Lung (tissue), 12 donors: Measurements from ENCODE around the gene LRGUK. TPM values are rescaled to one million over a fixed set of nuclear protein-coding genes. Genes with fewer than 3 reads are reported as not detected.

Experiments
- ATAC-seq: fragments of 200-7000 bp; cut with Tn5 transposase; one replicate; pipeline ENCODE4 v1.9.1; 2020; ENCODE audit warnings: moderate number of reproducible peaks; ENCODE audit not compliant: insufficient read depth, low FRiP score
- DNase-seq, 3 donors: peaks; one replicate each; pipeline ENCODE4 v3.0.0-alpha.2; 2013 to 2017
- H3K27ac ChIP-seq, 2 donors: one replicate each; pipeline ENCODE4 v1.5.1; 2013; ENCODE audit warnings: mild to moderate bottlenecking in 2 of 2, moderate library complexity in 2 of 2, control low read depth in 1 of 2, inconsistent platforms in 1 of 2, low read depth in 1 of 2, low read length in 1 of 2
- H3K27me3 ChIP-seq, 3 donors: one replicate each; pipeline ENCODE4 v1.5.1; 2013; ENCODE audit warnings: low read length in 2 of 3; ENCODE audit not compliant: control insufficient read depth in 3 of 3, insufficient read depth in 3 of 3
- H3K36me3 ChIP-seq, 4 donors: one replicate each; pipeline ENCODE4 v1.5.1; 2013; ENCODE audit warnings: low read length in 4 of 4, mild to moderate bottlenecking in 1 of 4, moderate library complexity in 1 of 4; ENCODE audit not compliant: control insufficient read depth in 4 of 4, insufficient read depth in 4 of 4
- H3K4me1 ChIP-seq, 5 donors: one replicate each; pipeline ENCODE4 v1.5.1; 2013; ENCODE audit warnings: low read length in 5 of 5, mild to moderate bottlenecking in 2 of 5, moderate library complexity in 1 of 5; ENCODE audit not compliant: control insufficient read depth in 5 of 5, insufficient read depth in 5 of 5
- H3K4me3 ChIP-seq: one replicate; pipeline ENCODE4 v1.5.1; 2013; ENCODE audit warnings: mild to moderate bottlenecking, control low read depth, moderate library complexity
- H3K9ac ChIP-seq, 2 donors: one replicate each; pipeline ENCODE4 v1.5.1; 2013; ENCODE audit warnings: low read length in 2 of 2, control low read depth in 1 of 2; ENCODE audit not compliant: insufficient read depth in 1 of 2
- H3K9me3 ChIP-seq, 4 donors: one replicate each; pipeline ENCODE4 v1.5.1; 2013; ENCODE audit warnings: low read length in 3 of 4, mild to moderate bottlenecking in 1 of 4, moderate library complexity in 1 of 4; ENCODE audit not compliant: control insufficient read depth in 4 of 4, insufficient read depth in 3 of 4
- CTCF ChIP-seq: IDR thresholded peaks from 2 replicates; pipeline ENCODE4 v1.5.1; 2012; ENCODE audit warnings: mild to moderate bottlenecking; ENCODE audit errors: control extremely low read depth, extremely low read depth
- WGBS, 2 donors: extraction: QIAGEN DNeasy Blood & Tissue Kit; methylation state at CpG; one replicate each; pipeline ENCODE4 v1.1.7; 2013; 5-methylcytosine and 5-hydroxymethylcytosine counted together
- polyA plus RNA-seq, 2 donors: library from polyadenylated mRNA; stranded (reverse); fragments of 200-250 nt; gene quantifications; one replicate each; pipeline ENCODE4 v1.2.1, GENCODE V29; 2013
- total RNA-seq, 2 donors: library from RNA; depleted of rRNA in 1 of 2; stranded (reverse); fragments of >200 nt in 1 of 2; gene quantifications; one replicate each; pipeline ENCODE4 v1.2.1, GENCODE V29; 2014 to 2021
- donor health status: control.
- donor health status: control.
- donor health status: Bipolar disorder and iron deficiency.
- donor health status: healthy.
- donor health status: DM: yes; HTN: yes; CAD: no.

LRGUK gene
- total and polyA plus RNA-seq, 4 donors: 0.55 to 10.4 (median 2.5) TPM

GRCh38 chr7:134188311-134188710, 61.2 kb downstream of the LRGUK start:
- TF ChIP-seq CTCF: no peak
- no peak for ATAC-seq
- 90 to 95% methylated on average over 4 of the region's 4 CpGs for WGBS, 2 donors

GRCh38 chr7:134189559-134189958, 62.4 kb downstream of the LRGUK start:
- no peaks in the 10 kb centered on the region for H3K36me3 ChIP-seq
- TF ChIP-seq CTCF: no peak
- H3K4me1 ChIP-seq: peaks cover 0 to 2% (median 0%) of the 10 kb centered on the region in 5 donors
- H3K27ac ChIP-seq: no peak overlapping the region
- no peak overlapping the region for H3K4me3 ChIP-seq
- ATAC-seq: no peak
- no peak for DNase-seq
- H3K9ac ChIP-seq: no peak overlapping the region
- H3K27me3 ChIP-seq: no peaks in the 10 kb centered on the region
- H3K9me3 ChIP-seq: no peaks in the 10 kb centered on the region

More at GRCh38 chr7:134188311-134188710, 61.2 kb downstream of the LRGUK start:
- H3K27ac ChIP-seq: no peak overlapping the region
- no peaks in the 10 kb centered on the region for H3K27me3 ChIP-seq
- H3K9me3 ChIP-seq: no peaks in the 10 kb centered on the region
- H3K36me3 ChIP-seq: no peaks in the 10 kb centered on the region
- H3K9ac ChIP-seq: no peak overlapping the region
- H3K4me1 ChIP-seq: peaks cover 0 to 2% (median 0%) of the 10 kb centered on the region in 5 donors
- DNase-seq: no peak
- H3K4me3 ChIP-seq: no peak overlapping the region

GRCh38 chr7:134191876-134192275, 64.7 kb downstream of the LRGUK start:
- no peak for TF ChIP-seq CTCF
- WGBS, 2 donors: 90 to 91% methylated on average over 3 of the region's 3 CpGs
- Histone ChIP-seq H3K9ac (no peak overlapping the region), H3K4me3 (no peak overlapping the region), H3K27ac (no peak overlapping the region), H3K27me3 (no peaks in the 10 kb centered on the region), H3K36me3 (no peaks in the 10 kb centered on the region), H3K4me1 (peaks cover 0 to 2% (median 0%) of the 10 kb centered on the region in 5 donors), H3K9me3 (peaks cover 0 to 2% (median 0%) of the 10 kb centered on the region in 4 donors)
- no peak for DNase-seq
- no peak for ATAC-seq

- WGBS, 2 donors: 83 to 87% methylated on average over 1 of the region's 1 CpG
- DNase-seq (no peak), ATAC-seq (no peak)
- TF ChIP-seq CTCF: no peak
- Histone ChIP-seq H3K36me3 (no peaks in the 10 kb centered on the region), H3K9me3 (peaks cover 0 to 2% (median 0%) of the 10 kb centered on the region in 4 donors), H3K9ac (no peak overlapping the region), H3K27me3 (no peaks in the 10 kb centered on the region), H3K27ac (no peak overlapping the region), H3K4me3 (no peak overlapping the region), H3K4me1 (no peaks in the 10 kb centered on the region)
These were observed 66.1 kb downstream of the LRGUK start for GRCh38 chr7:134193240-134193639.
